GM12878 (cell line): ENCODE results near the gene GPSM1. TPM values are rescaled to one million over a fixed set of nuclear protein-coding genes. Genes with fewer than 3 reads are reported as not detected.

ENCODE experiments used
- ATAC-seq: fragments of 200-7000 bp; cut with Tn5 transposase; 3 replicates; pipeline ENCODE4 v1.9.1; 2020; ENCODE audit warnings: mild to moderate bottlenecking, moderate library complexity
- BruUV-seq: library from RNA; stranded (reverse); fragments of 400-500 nt; replicated peaks from 2 replicates; lab custom pipeline; 2021; lab: Mats Ljungman, UMichigan
- CTCF ChIA-PET: fragments of 300-600 bp; sonication (Branson Sonifier 250); formaldehyde crosslinking; extraction: SDS; loops from one replicate; lab custom pipeline; 2021; ENCODE audit warnings: inconsistent platforms; lab: Yijun Ruan, JAX
- POLR2A ChIA-PET: fragments of 350-600 bp; formaldehyde crosslinking; extraction: SDS; loops from one replicate; lab custom pipeline; 2021; ENCODE audit warnings: inconsistent platforms; lab: Charles Lee
- RAD21 ChIA-PET: fragments of 300-600 bp; sonication (Branson Sonifier 250); formaldehyde crosslinking; loops from one replicate; lab custom pipeline; 2023; ENCODE audit warnings: antibody characterized with exemption; ENCODE audit not compliant: unreplicated experiment; lab: Charles Lee
- SMC1A ChIA-PET: fragments of 300-600 bp; sonication (Branson Sonifier 250); formaldehyde crosslinking; loops from one replicate; lab custom pipeline; 2023; ENCODE audit not compliant: unreplicated experiment, uncharacterized antibody; lab: Charles Lee
- DNase-seq: peaks from one replicate; pipeline ENCODE4 v3.0.0-alpha.2; 2011; ENCODE audit warnings: low read depth, low spot score
- FAIRE-seq: peaks from 3 replicates; lab custom pipeline; 2011; peaks lifted over from hg19 to GRCh38; lab: Jason Lieb, UNC
- H2AFZ ChIP-seq: 2 replicates; pipeline ENCODE4 v1.6.0; 2011; ENCODE audit warnings: low read depth, low read length, control low read depth; ENCODE audit not compliant: control insufficient read depth
- H3K27ac ChIP-seq: 2 replicates; pipeline ENCODE4 v1.5.1; 2011; ENCODE audit warnings: control low read depth; ENCODE audit not compliant: control insufficient read depth, insufficient read depth
- H3K27me3 ChIP-seq, 2 experiments: replicated peaks in 1 of 2; 2 replicates each; pipeline versions ENCODE4 v1.6.0 to v1.6.1; 2011; ENCODE audit warnings: low read length in 1 of 2; ENCODE audit not compliant: control insufficient read depth in 2 of 2, insufficient read depth in 2 of 2
- H3K36me3 ChIP-seq, 2 experiments: 2 replicates each; pipeline ENCODE4 v1.5.1; 2011; ENCODE audit warnings: low read length in 1 of 2; ENCODE audit not compliant: control insufficient read depth in 2 of 2, insufficient read depth in 2 of 2
- H3K4me1 ChIP-seq: 2 replicates; pipeline ENCODE4 v1.6.1; 2011; ENCODE audit warnings: mild to moderate bottlenecking, low read length, moderate library complexity, mixed read lengths; ENCODE audit not compliant: control insufficient read depth, insufficient read depth
- H3K4me2 ChIP-seq: 2 replicates; pipeline ENCODE4 v1.6.0; 2011; ENCODE audit warnings: control low read depth; ENCODE audit not compliant: control insufficient read depth, insufficient read depth
- H3K4me3 ChIP-seq: fragments of 200-600 bp; sonication (generic); 2 replicates; pipeline ENCODE4 v1.5.1; 2016
- H3K79me2 ChIP-seq: 2 replicates; pipeline ENCODE4 v1.6.0; 2011; ENCODE audit warnings: low read length; ENCODE audit not compliant: control insufficient read depth, insufficient read depth
- H3K9ac ChIP-seq: 2 replicates; pipeline ENCODE4 v1.8.0; 2011; ENCODE audit warnings: low read length, control low read depth, mixed read lengths; ENCODE audit not compliant: control insufficient read depth, insufficient read depth
- H3K9me3 ChIP-seq: replicated peaks from 3 replicates; pipeline ENCODE4 v1.5.1; 2011; ENCODE audit warnings: mild to moderate bottlenecking, low read length; ENCODE audit not compliant: control insufficient read depth, insufficient read depth
- H4K20me1 ChIP-seq: 2 replicates; pipeline ENCODE4 v1.6.0; 2011; ENCODE audit not compliant: control insufficient read depth, insufficient read depth
- ATF7 ChIP-seq: fragments of 450-650 bp; IDR thresholded peaks from 2 replicates; pipeline ENCODE4 v1.6.1; 2016; ENCODE audit warnings: low read depth, mild to moderate bottlenecking
- BHLHE40 ChIP-seq, 2 experiments: fragments of 450-650 bp in 1 of 2; IDR thresholded peaks; 2 replicates each; pipeline ENCODE4 v1.6.1; 2011 to 2017; ENCODE audit warnings: low read depth in 2 of 2, borderline replicate concordance in 1 of 2, improper control_type of control experiment in 1 of 2, low read length in 1 of 2, mild to moderate bottlenecking in 1 of 2
- CREB1 ChIP-seq: IDR thresholded peaks from 2 replicates; pipeline ENCODE4 v1.6.1; 2012; ENCODE audit warnings: low read depth, mild to moderate bottlenecking, inconsistent platforms
- EED ChIP-seq: sonication (generic); IDR thresholded peaks from 2 replicates; pipeline ENCODE4 v1.6.1; 2016; ENCODE audit warnings: antibody characterized with exemption, low read depth
- EP300 ChIP-seq, 2 experiments: fragments of 150-350 bp in 1 of 2; IDR thresholded peaks; 2 replicates each; pipeline ENCODE4 v1.6.1; 2011 to 2012; ENCODE audit warnings: low read depth in 2 of 2, low read length in 2 of 2, borderline replicate concordance in 1 of 2, improper control_type of control experiment in 1 of 2, inconsistent platforms in 1 of 2; ENCODE audit not compliant: control insufficient read depth in 1 of 2
- EZH2 ChIP-seq: IDR thresholded peaks from 2 replicates; pipeline ENCODE4 v1.6.1; 2012; ENCODE audit warnings: low read depth, mild to moderate bottlenecking, control low read depth, inconsistent platforms, low read length, borderline replicate concordance; ENCODE audit not compliant: control insufficient read depth
- HDAC2 ChIP-seq: fragments of 200-600 bp; sonication (generic); IDR thresholded peaks from 2 replicates; pipeline ENCODE4 v1.6.1; 2017
- JUNB ChIP-seq: IDR thresholded peaks from 2 replicates; pipeline ENCODE4 v1.6.1; 2016; ENCODE audit warnings: antibody characterized with exemption, mild to moderate bottlenecking
- NR2C2 ChIP-seq: IDR thresholded peaks from 2 replicates; pipeline ENCODE4 v1.6.1; 2011; ENCODE audit warnings: borderline replicate concordance, low read depth; ENCODE audit not compliant: control insufficient read depth, insufficient read length
- RAD51 ChIP-seq: fragments of 450-650 bp; IDR thresholded peaks from 2 replicates; pipeline ENCODE4 v1.6.1; 2016; ENCODE audit warnings: moderate library complexity, mild to moderate bottlenecking, inconsistent platforms
- RB1 ChIP-seq: fragments of 450-650 bp; formaldehyde crosslinking; IDR thresholded peaks from 2 replicates; pipeline ENCODE4 v1.6.1; 2017; ENCODE audit warnings: mild to moderate bottlenecking, borderline replicate concordance
- SREBF2 ChIP-seq: IDR thresholded peaks from 2 replicates; pipeline ENCODE4 v1.6.1; 2012; ENCODE audit warnings: mild to moderate bottlenecking, low read length
- ZNF24 ChIP-seq: fragments of 450-650 bp; IDR thresholded peaks from 2 replicates; pipeline ENCODE4 v1.6.1; 2017; ENCODE audit warnings: antibody characterized with exemption, mild to moderate bottlenecking
- WGBS: methylation state at CpG from one replicate; pipeline ENCODE4 v1.1.6; 2016; ENCODE audit warnings: low lambda C conversion rate; ENCODE audit not compliant: insufficient replicate concordance, insufficient coverage; ENCODE audit errors: missing lambda C conversion rate; 5-methylcytosine and 5-hydroxymethylcytosine counted together
- in situ Hi-C: fragments of 300-500 bp; cut with MboI; formaldehyde crosslinking; loops from 9 replicates; pipeline ENCODE4 v1.14.3; 2018; ENCODE audit warnings: mixed read lengths
- intact Hi-C: fragments of 100-400 bp; cut with micrococcal nuclease; formaldehyde crosslinking; loops from one replicate; pipeline ENCODE4 v1.14.2; 2022; ENCODE audit not compliant: unreplicated experiment
- polyA plus RNA-seq, 11 experiments: library from polyadenylated mRNA; depleted of rRNA in 4 of 11; unstranded in 6 of 11; stranded (reverse) in 5 of 11; fragments of >200 nt; fragmentation: Nextera tagmentation in 4 of 11; fragmentation: Illumina TruSeq in 1 of 11; extraction: Ambion mirVana in 4 of 11; extraction: Trizol in 1 of 11; gene quantifications; 1 replicate in 1 of 11; 2 replicates in 10 of 11; pipeline versions ENCODE4 v1.2.1 to v1.2.3, GENCODE V29; 2011 to 2016; ENCODE audit warnings: inconsistent platforms in 2 of 11, missing spikeins in 2 of 11, low read depth in 1 of 11
- total RNA-seq, 4 experiments: library from RNA; depleted of rRNA in 3 of 4; stranded (reverse); fragments of >200 nt in 3 of 4; fragmentation: Illumina TruSeq in 1 of 4; extraction: Trizol in 1 of 4; gene quantifications; 2 replicates each; pipeline versions ENCODE4 v1.2.1 to v1.2.3, GENCODE V29; 2013 to 2021
- TF ChIP-seq, protein P1 (sequence below): fragments of 150-350 bp; IDR thresholded peaks from 2 replicates; pipeline ENCODE4 v1.6.1; 2014; ENCODE audit warnings: mild to moderate bottlenecking, low read depth, low read length

The GPSM1 gene
- total and polyA plus RNA-seq, 10 of the 15 experiments (the other 5 are each of a cell fraction or from before 2014, with no cell fraction given), result 0.04 to 0.10 (median 0.10) TPM; not detected in 7

DNA sequence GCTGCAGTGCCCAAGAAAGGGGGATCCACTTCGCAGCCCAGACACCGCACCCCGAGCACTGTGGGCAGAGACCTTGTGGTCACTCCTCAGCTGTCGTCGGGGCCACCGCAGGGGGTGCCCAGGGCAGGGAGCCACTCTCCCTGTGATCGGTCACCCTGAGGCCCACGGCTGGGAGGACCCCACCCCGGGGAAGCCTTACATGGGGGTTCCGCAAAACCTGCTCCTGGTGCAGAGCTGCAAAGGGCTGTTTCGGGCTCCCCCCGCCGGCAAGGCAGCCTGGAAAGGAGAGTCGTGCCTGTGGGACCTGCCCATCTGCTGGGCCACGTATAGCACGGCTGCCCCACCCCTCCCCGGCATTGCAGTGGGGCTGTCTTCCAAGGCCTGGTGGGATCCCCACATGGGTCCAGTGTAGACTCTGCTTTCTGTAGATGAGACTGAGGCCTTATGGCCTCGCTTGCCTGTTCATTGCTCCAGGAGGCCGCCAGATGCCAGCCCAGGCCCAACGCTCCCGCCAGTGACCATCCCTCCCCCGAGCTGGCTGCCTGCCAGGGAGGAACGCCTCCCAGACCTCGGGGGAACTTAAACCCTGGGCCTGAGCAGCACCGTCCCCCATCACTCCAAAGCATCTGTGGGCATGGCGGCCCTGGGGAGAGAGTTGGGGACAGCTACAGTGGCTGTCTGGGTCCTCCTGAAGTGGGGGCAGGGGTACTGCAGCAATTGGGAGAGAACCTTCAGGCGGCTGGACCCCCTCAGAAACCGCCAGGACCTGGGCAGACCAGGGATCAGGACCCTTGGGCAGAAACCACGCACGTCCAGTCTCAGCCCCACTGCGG is 37.8 kb downstream of the GPSM1 start:
- no peak overlapping the region for H3K9ac ChIP-seq
- H3K4me2 ChIP-seq, result no peak overlapping the region
- no peak for FAIRE-seq
- 84% methylated on average over 31 of the region's 31 CpGs for WGBS
- no peaks in the 10 kb centered on the region; the same call in 2 of the 3 replicates for H3K9me3 ChIP-seq
- peaks cover 10% of the 10 kb centered on the region for H3K4me1 ChIP-seq
- in situ Hi-C loops, result no loop called here
- H4K20me1 ChIP-seq, result no peaks in the 10 kb centered on the region
- no peak overlapping the region for H3K27ac ChIP-seq
- H3K79me2 ChIP-seq, result no peaks in the 10 kb centered on the region
- H3K4me3 ChIP-seq, result no peak overlapping the region
- CTCF ChIA-PET, result no interaction called here
- no peak for TF ChIP-seq NR2C2
- no peak for TF ChIP-seq RAD51
- TF ChIP-seq JUNB, result no peak
- TF ChIP-seq BHLHE40 (IDR thresholded peaks at IDR 0.05; ENCODE audit: borderline replicate concordance in 1 of 2, low read depth in 2 of 2, low read length in 1 of 2), result no peak
- RAD21 ChIA-PET, result no interaction called here
- SMC1A ChIA-PET, result no interaction called here
- no peak for DNase-seq
- no peak for ATAC-seq
- intact Hi-C loops, result no loop called here
- no TSS peak for BruUV-seq
- H3K36me3 ChIP-seq, result no peaks in the 10 kb centered on the region; a peak in 1 of 4 replicates
- no peaks in the 10 kb centered on the region for H3K27me3 ChIP-seq
- no peak overlapping the region for H2AFZ ChIP-seq
- POLR2A ChIA-PET, result no interaction called here

DNA sequence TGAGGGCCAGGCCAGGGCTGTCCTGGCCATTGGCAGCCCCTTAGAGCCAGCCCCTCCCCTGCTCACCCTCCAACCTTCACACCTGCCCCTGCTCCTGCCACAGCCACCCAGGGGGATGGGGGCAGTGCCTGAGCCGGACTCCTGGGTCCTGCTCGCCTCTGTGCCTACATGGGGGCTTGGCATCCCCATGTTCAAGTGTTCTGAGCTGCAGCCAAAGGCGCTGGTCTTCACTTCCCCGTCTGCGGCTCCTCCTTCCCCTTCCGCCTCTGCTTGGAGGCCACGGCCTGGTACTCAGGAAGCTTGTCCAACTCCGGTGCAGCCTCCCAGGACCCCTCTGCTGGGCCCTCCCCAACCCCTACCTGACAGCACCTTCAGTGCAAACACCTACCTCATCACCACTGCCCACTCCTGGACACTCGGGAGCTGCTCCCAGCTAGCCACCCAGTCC is 38.5 kb downstream of the GPSM1 start:
- intact Hi-C loops (no loop called here), in situ Hi-C loops (no loop called here)
- ChIA-PET POLR2A (no interaction called here), RAD21 (no interaction called here), SMC1A (no interaction called here), CTCF (no interaction called here)
- no peak overlapping the region for H2AFZ ChIP-seq
- no peak for DNase-seq
- H3K27ac ChIP-seq, result no peak overlapping the region
- TF ChIP-seq EZH2, result no peak
- TF ChIP-seq CREB1, result no peak
- no peak for TF ChIP-seq EP300 (IDR thresholded peaks at IDR 0.05; ENCODE audit: borderline replicate concordance in 1 of 2, control insufficient read depth in 1 of 2, low read depth in 2 of 2, low read length in 2 of 2)
- TF ChIP-seq ZNF24, result no peak
- TF ChIP-seq, protein P1, sequence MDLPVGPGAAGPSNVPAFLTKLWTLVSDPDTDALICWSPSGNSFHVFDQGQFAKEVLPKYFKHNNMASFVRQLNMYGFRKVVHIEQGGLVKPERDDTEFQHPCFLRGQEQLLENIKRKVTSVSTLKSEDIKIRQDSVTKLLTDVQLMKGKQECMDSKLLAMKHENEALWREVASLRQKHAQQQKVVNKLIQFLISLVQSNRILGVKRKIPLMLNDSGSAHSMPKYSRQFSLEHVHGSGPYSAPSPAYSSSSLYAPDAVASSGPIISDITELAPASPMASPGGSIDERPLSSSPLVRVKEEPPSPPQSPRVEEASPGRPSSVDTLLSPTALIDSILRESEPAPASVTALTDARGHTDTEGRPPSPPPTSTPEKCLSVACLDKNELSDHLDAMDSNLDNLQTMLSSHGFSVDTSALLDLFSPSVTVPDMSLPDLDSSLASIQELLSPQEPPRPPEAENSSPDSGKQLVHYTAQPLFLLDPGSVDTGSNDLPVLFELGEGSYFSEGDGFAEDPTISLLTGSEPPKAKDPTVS, result no peak
- no peak for TF ChIP-seq ATF7
- TF ChIP-seq EED, result no peak
- no peak for TF ChIP-seq HDAC2
- no peak for TF ChIP-seq SREBF2
- no peak for TF ChIP-seq RB1
- peaks cover 0 to 1% of the 10 kb centered on the region in 2 experiments; a peak in 2 of 4 replicates for H3K36me3 ChIP-seq
- H3K9me3 ChIP-seq, result no peaks in the 10 kb centered on the region; the same call in 2 of the 3 replicates
- 16% methylated on average over 8 of the region's 9 CpGs for WGBS
- ATAC-seq, result no peak
- BruUV-seq, result no TSS peak
- no peaks in the 10 kb centered on the region for H3K79me2 ChIP-seq
- no peak overlapping the region for H3K4me2 ChIP-seq
- H3K9ac ChIP-seq, result no peak overlapping the region
- H3K4me3 ChIP-seq, result no peak overlapping the region
- H4K20me1 ChIP-seq, result no peaks in the 10 kb centered on the region
- H3K27me3 ChIP-seq, result no peaks in the 10 kb centered on the region
- H3K4me1 ChIP-seq, result peaks cover 10% of the 10 kb centered on the region
- no peak for FAIRE-seq
